RWPE1 (cell line): ENCODE results near the gene VPS54.

ENCODE experiments used
- CTCF ChIA-PET: fragments of 350-600 bp; sonication (Branson Sonifier 250); formaldehyde crosslinking; extraction: SDS; loops from one replicate; lab custom pipeline; 2021; lab: Yijun Ruan, JAX
- POLR2A ChIA-PET: fragments of 400-600 bp; formaldehyde crosslinking; extraction: SDS; loops from one replicate; lab custom pipeline; 2020; ENCODE audit warnings: antibody characterized with exemption; ENCODE audit not compliant: low non-redundant PET; lab: Yijun Ruan, JAX
- DNase-seq: peaks from one replicate; pipeline ENCODE4 v3.0.0; 2012; ENCODE audit warnings: low spot score
- H3K27ac ChIP-seq: fragments of 450-650 bp; 2 replicates; pipeline ENCODE4 v1.5.1; 2017
- TF ChIP-seq, protein P1 (sequence below): fragments of 450-650 bp; conservative IDR thresholded peaks from 2 replicates; pipeline ENCODE4 v1.5.1; 2017; ENCODE audit warnings: low read depth, mild to moderate bottlenecking

The VPS54 gene

DNA sequence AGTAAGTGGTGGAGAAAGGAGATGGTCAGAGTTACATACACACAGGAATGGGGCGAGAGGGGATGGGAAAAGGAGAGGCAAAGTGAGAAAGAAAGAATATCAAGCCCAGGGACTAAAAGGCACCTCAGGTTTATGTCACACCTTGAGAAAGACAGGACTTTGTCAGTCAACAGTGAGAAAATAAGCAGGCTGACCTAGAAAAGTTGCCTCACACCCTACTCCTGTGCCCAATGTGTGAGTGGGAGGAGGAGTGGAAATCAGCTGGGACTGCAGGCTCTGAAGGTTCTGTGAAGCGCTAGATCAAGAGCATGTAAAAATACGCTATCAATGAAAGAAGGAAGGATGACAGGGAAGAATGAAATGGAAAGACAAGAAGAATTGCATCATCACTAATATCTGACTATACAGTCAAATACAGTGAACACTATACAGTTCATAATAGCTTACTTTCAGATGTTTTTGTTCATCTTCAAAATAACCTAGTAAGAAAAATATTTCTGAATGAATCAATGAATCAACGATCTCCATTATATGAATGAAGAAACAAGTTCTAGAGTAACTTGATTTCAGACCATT, 10.7 kb downstream of the VPS54 start:
- H3K27ac ChIP-seq: no peak overlapping the region
- no peak for DNase-seq
- ChIA-PET POLR2A (no interaction called here), CTCF (interaction anchor here (0.6 kb wide), 1 partner anchor 1208 kb away, joined by 3 read pairs; no protein-coding TSS in a partner anchor)
- TF ChIP-seq, protein P1, sequence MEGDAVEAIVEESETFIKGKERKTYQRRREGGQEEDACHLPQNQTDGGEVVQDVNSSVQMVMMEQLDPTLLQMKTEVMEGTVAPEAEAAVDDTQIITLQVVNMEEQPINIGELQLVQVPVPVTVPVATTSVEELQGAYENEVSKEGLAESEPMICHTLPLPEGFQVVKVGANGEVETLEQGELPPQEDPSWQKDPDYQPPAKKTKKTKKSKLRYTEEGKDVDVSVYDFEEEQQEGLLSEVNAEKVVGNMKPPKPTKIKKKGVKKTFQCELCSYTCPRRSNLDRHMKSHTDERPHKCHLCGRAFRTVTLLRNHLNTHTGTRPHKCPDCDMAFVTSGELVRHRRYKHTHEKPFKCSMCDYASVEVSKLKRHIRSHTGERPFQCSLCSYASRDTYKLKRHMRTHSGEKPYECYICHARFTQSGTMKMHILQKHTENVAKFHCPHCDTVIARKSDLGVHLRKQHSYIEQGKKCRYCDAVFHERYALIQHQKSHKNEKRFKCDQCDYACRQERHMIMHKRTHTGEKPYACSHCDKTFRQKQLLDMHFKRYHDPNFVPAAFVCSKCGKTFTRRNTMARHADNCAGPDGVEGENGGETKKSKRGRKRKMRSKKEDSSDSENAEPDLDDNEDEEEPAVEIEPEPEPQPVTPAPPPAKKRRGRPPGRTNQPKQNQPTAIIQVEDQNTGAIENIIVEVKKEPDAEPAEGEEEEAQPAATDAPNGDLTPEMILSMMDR: no peak

DNA sequence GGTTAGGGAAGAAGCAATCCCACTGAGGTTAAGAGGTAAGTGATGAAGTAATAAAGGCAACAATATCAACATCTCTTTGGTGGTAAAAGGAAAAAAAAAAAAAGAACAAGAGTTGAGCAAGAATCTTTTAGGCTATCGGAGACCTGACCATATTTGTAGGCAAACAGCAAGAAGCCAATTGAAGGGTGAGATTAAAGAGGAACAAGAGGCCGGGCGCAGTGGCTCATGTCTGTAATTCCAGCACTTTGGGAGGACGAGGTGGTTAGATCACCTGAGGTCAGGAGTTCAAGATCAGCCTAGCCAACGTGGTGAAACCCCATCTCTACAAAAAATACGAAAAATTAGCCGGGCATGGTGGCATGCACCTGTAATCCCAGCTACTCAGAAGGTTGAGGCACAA, 11.3 kb downstream of the VPS54 start:
- no peak overlapping the region for H3K27ac ChIP-seq
- TF ChIP-seq, protein P1: no peak
- DNase-seq: no peak
- ChIA-PET POLR2A (no interaction called here), CTCF (no interaction called here)

DNA sequence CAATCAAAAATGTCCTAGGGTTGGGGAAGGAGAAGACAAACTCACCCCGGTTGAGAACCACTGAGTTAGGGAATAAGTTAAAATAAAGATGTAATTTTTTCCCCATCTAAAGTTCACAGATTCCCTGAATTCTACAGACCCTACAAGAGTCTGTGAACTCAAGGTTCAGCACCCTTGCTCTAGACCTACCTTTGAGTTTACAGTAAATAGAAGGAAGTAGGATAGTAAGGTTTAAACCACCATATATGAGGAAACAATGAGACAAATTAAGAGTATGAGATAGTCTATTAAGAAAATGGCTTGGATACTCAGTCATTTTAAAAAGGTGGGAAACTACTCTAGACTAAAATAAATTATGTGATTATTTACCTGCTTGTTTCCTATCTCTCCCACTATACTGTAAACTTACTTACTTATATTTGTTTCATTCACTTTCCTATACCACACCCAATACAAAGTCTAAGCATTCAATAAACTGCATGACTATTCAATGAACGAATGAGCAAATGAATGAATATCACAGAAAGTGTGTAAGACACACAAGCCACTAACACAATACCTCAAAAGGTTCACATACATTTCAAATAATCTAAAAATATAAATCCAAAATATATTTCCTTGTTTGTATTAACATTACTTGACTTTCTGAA, 13.4 kb downstream of the VPS54 start:
- H3K27ac ChIP-seq: no peak overlapping the region
- no peak for DNase-seq
- CTCF ChIA-PET: no interaction called here
- POLR2A ChIA-PET: no interaction called here
- TF ChIP-seq, protein P1: no peak

DNA sequence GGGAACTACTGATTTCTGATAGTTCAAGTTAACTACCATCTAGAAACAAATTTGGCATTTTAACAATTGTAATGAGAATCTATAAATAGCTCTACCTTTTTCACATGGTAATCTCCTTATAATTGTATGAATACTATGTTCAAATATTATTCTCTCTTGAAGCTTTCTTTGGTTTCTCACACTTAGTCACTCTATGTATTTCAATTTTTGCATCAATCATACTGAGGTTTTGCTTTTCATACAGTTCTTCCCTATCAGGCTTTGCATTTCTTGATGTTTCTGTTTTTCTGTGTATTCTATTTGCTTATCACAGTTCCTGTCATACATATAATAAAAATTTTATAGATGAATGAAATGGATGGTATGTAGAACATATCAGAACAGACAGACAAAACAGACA, 16.0 kb downstream of the VPS54 start:
- ChIA-PET POLR2A (no interaction called here), CTCF (interaction anchor here (1.0 kb wide), 1 partner anchor 13 kb away, joined by 4 read pairs; no protein-coding TSS in a partner anchor)
- H3K27ac ChIP-seq: no peak overlapping the region
- no peak for DNase-seq
- TF ChIP-seq, protein P1: no peak

DNA sequence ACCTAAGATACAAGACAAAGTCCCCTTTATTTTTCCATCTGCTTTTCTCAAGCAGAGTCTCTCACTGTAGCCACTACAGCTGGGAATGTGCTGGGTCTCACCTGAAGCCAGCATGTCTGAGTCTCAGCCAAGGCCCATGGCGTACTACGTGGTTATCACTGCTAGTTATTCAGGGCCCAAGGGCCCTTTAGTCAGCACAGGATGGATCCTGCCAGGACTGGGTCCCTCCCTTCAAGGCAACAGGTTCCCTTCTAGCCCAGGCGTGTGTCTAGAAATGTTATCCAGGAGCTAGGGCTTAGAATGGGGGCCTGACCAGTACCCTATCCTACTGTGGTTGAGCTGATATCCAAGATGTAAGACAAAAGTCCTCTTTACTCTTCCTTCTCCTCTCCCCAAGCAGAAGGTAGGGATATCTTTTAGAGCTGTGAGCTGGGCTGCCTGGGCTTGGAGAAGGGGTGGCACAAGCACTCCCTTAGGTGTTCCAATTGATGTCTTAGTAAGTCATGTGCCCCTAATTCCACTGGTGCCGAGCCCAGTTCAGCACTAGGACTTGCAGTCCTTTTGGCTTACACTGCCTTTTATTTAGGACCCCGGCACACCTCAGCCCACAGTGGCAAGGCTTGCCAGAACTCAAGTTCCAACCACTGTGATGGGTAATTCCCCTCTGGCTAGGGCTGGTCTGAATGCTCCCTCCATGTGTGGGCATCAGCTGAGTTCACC, 17.7 kb downstream of the VPS54 start:
- no peak overlapping the region for H3K27ac ChIP-seq
- TF ChIP-seq, protein P1: no peak
- ChIA-PET POLR2A (interaction anchor here (0.5 kb wide), 1 partner anchor 26 kb away, joined by 4 read pairs; no protein-coding TSS in a partner anchor), CTCF (no interaction called here)
- no peak for DNase-seq

DNA sequence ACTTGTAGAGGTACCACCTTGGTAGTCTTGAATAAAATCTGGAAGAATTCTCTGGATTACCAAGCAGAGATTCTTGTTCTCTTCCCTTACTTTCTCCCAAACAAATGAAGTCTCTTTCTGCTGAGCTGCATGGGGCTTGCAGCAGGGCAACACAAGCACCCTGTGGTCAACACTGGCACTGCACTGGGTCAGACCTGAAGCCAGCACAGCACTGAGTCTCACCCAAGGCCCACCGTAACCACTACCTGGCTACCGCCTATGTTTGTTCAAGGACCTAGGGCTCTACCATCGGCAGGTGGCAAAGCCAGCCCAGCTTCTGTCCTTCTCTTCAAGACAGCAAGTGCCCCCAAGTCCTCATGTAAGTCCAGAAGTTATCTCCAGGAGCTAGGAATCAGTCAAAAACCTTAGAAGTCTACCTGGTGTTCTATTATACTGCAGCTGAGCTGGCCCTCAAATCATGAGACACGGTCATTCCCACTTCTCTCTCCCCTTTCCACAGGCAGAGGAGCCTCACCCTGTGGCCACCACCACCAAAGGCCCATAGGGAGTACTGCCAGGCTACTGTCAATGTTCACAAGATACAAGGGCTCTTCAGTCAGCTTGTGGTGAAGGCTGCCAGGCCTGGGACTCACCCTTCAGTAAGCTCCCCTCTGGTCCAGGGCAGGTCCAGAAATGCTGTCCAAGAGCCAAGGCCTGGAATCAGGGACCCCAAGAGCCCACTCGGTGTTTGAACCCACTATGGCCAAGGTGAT, 18.4 kb downstream of the VPS54 start:
- TF ChIP-seq, protein P1: no peak
- no peak overlapping the region for H3K27ac ChIP-seq
- DNase-seq: no peak
- POLR2A ChIA-PET: no interaction called here
- CTCF ChIA-PET: no interaction called here
